A172 (cell line): ENCODE measurements around the gene SUCNR1. TPM values are rescaled to one million over a fixed set of nuclear protein-coding genes. Genes with fewer than 3 reads are reported as not detected.

Experiments used
- total RNA-seq: library from RNA; depleted of rRNA; stranded (reverse); fragments of >200 nt; shearing (Covaris generic); gene quantifications from 2 replicates; pipeline ENCODE4 v1.2.3, GENCODE V29; 2014; rRNA removed

SUCNR1 gene
- total RNA-seq, 1 experiment from 2014 or later, result 549 TPM

Other genes with a start within 250 kb of the SUCNR1 start
- gene AADACL2, start 139.7 kb upstream of the SUCNR1 start, total RNA-seq, result not detected in 2 replicates
- 2.3 and 2.8 TPM in 2 replicates for gene AADAC, start 59.5 kb upstream of the SUCNR1 start, total RNA-seq